Breast epithelium (tissue), 4 donors: ENCODE measurements around the gene AKR1B1. TPM values are rescaled to one million over a fixed set of nuclear protein-coding genes. Genes with fewer than 3 reads are reported as not detected.

Experiments used
- DNase-seq, 2 donors: peaks; one replicate each; pipeline ENCODE4 v3.0.0-alpha.2; 2019; ENCODE audit warnings: low spot score in 2 of 2
- H3K27ac ChIP-seq, 2 donors: fragments of 200-600 bp; sonication (generic) in 1 of 2; one replicate each; pipeline ENCODE4 v1.5.1; 2016 to 2019; ENCODE audit warnings: mild to moderate bottlenecking in 1 of 2
- H3K27me3 ChIP-seq, 2 donors: fragments of 200-600 bp; sonication (generic) in 1 of 2; one replicate each; pipeline versions ENCODE4 v1.5.1 to v1.6.0; 2017 to 2019; ENCODE audit warnings: control low read depth in 1 of 2, mild to moderate bottlenecking in 1 of 2
- H3K36me3 ChIP-seq: fragments of 200-600 bp; one replicate; pipeline ENCODE4 v1.5.1; 2019
- H3K4me1 ChIP-seq, 2 donors: fragments of 200-600 bp; sonication (generic); one replicate each; pipeline ENCODE4 v1.5.1; 2016 to 2019; ENCODE audit warnings: control low read depth in 1 of 2
- H3K4me3 ChIP-seq, 3 donors: fragments of 200-600 bp; sonication (generic); 1 replicate in 2 of 3; 2 replicates in 1 of 3; pipeline ENCODE4 v1.5.1; 2016 to 2019; ENCODE audit warnings: mild to moderate bottlenecking in 3 of 3, moderate library complexity in 2 of 3
- H3K9me3 ChIP-seq, 2 donors: fragments of 200-600 bp; sonication (generic) in 1 of 2; one replicate each; pipeline ENCODE4 v1.5.1; 2016 to 2019; ENCODE audit warnings: control low read depth in 1 of 2
- POLR2A ChIP-seq: fragments of 450-650 bp; IDR thresholded peaks from one replicate; pipeline ENCODE4 v1.6.1; 2016; ENCODE audit warnings: antibody characterized with exemption, mild to moderate bottlenecking, moderate library complexity
- POLR2AphosphoS5 ChIP-seq, 3 donors: sonication (generic); formaldehyde crosslinking; IDR thresholded peaks; one replicate each; pipeline ENCODE4 v1.6.1; 2017; ENCODE audit warnings: antibody characterized with exemption in 3 of 3
- intact Hi-C: fragments of 100-400 bp; cut with DNase I; formaldehyde crosslinking; loops from one replicate; pipeline ENCODE4 v1.15.1; 2023; ENCODE audit warnings: low total_unique reads
- total RNA-seq, 3 donors: library from RNA; depleted of rRNA; stranded (reverse); fragments of >200 nt; gene quantifications; one replicate each; pipeline ENCODE4 v1.1.0, GENCODE V29; 2016
- TF ChIP-seq, protein P1 (sequence below), 3 donors: fragments of 450-650 bp; IDR thresholded peaks; one replicate each; pipeline ENCODE4 v1.5.1; 2016 to 2017; ENCODE audit warnings: antibody characterized with exemption in 3 of 3, mild to moderate bottlenecking in 3 of 3, moderate library complexity in 3 of 3

The AKR1B1 gene
- total RNA-seq, 3 donors from 2014 or later, result 55.0 to 200 (median 57.4) TPM

- H3K36me3 ChIP-seq, result peaks cover 8% of the 10 kb centered on the region
Observed at GRCh38 chr7:134452419-134452838, 6.5 kb downstream of the AKR1B1 start.

DNA sequence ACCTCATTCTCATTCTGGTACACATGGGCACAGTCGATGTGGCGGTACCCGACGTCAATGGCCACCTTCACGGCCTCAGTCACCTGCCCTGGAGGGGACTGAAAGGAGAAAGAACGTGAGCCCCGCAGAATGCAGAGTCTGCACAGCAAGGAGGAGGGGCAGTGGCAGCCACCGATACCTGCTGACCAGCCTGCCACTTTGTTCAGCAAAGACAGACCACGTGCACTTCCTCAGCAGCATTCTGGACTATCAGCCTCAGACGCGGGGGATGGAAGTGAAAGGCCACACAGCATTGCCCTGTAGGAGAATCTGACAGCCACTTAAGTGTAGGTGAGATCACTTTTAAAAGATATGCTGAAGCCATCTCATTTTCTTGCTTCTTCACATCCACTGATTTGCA is 7.2 kb downstream of the AKR1B1 start:
- Histone ChIP-seq H3K27me3 (no peaks in the 10 kb centered on the region), H3K4me1 (no peaks in the 10 kb centered on the region), H3K9me3 (no peaks in the 10 kb centered on the region), H3K4me3 (no peak overlapping the region), H3K36me3 (peaks cover 8% of the 10 kb centered on the region), H3K27ac (no peak overlapping the region)
- DNase-seq, result no peak
- intact Hi-C loops, result no loop called here
- TF ChIP-seq, protein P1, sequence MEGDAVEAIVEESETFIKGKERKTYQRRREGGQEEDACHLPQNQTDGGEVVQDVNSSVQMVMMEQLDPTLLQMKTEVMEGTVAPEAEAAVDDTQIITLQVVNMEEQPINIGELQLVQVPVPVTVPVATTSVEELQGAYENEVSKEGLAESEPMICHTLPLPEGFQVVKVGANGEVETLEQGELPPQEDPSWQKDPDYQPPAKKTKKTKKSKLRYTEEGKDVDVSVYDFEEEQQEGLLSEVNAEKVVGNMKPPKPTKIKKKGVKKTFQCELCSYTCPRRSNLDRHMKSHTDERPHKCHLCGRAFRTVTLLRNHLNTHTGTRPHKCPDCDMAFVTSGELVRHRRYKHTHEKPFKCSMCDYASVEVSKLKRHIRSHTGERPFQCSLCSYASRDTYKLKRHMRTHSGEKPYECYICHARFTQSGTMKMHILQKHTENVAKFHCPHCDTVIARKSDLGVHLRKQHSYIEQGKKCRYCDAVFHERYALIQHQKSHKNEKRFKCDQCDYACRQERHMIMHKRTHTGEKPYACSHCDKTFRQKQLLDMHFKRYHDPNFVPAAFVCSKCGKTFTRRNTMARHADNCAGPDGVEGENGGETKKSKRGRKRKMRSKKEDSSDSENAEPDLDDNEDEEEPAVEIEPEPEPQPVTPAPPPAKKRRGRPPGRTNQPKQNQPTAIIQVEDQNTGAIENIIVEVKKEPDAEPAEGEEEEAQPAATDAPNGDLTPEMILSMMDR (IDR thresholded peaks at IDR 0.05), result no peak
- no peak for TF ChIP-seq POLR2A
- TF ChIP-seq POLR2AphosphoS5 (IDR thresholded peaks at IDR 0.05), result no peak

More at GRCh38 chr7:134452419-134452838, 6.5 kb downstream of the AKR1B1 start:
- Histone ChIP-seq H3K4me1 (no peaks in the 10 kb centered on the region), H3K4me3 (no peak overlapping the region), H3K9me3 (no peaks in the 10 kb centered on the region), H3K27ac (peak overlapping the region in 1 of 2 donors; percentile 26), H3K27me3 (no peaks in the 10 kb centered on the region)
- intact Hi-C loops, result no loop called here
- no peak for TF ChIP-seq POLR2A
- TF ChIP-seq, protein P1 (IDR thresholded peaks at IDR 0.05), result no peak
- TF ChIP-seq POLR2AphosphoS5 (IDR thresholded peaks at IDR 0.05), result no peak
- DNase-seq, result no peak

DNA sequence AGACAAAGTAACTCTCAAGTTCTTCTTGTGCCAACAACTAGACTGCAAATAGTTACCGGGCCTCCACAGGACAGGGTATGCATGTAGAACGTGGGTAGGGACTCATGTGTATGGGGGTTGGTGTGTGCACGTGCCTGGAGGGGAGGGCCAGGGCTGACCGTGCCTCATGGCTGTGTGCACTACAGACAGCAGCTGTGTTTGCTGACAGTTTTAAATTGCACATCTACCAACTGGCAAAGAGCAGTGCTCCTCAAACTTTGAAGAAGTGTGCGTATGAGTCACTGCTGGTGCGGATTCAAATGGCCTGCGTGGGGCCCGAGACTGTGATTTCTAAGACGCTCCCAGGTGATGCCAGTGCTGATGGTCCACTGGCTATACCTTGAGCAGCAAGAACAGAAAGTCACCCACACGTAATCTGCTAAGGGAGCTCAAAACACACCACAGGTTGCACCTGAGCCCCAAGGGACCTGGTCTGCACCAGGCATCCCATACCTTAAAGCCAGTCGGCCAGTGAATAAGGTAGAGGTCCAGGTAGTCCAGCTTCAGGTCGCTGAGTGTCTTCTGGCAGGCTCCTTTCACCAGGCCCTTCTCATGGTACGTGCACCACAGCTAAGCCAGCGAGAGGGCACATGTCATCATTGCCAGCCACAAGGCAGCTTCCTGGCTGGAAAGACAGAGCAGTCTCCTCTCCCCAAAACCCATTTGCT is 8.5 kb downstream of the AKR1B1 start:
- H3K9me3 ChIP-seq, result no peaks in the 10 kb centered on the region
- TF ChIP-seq, protein P1 (IDR thresholded peaks at IDR 0.05), result no peak
- TF ChIP-seq POLR2A (no peak), POLR2AphosphoS5 (IDR thresholded peaks at IDR 0.05) (no peak)
- no peaks in the 10 kb centered on the region for H3K4me1 ChIP-seq
- H3K27me3 ChIP-seq, result no peaks in the 10 kb centered on the region
- intact Hi-C loops, result no loop called here
- H3K27ac ChIP-seq, result no peak overlapping the region
- no peak for DNase-seq
- H3K4me3 ChIP-seq, result no peak overlapping the region
- peaks cover 8% of the 10 kb centered on the region for H3K36me3 ChIP-seq

GRCh38 chr7:134449680-134450079 is 9.2 kb downstream of the AKR1B1 start:
- Histone ChIP-seq H3K27me3 (no peaks in the 10 kb centered on the region), H3K27ac (no peak overlapping the region), H3K36me3 (peaks cover 8% of the 10 kb centered on the region), H3K4me1 (no peaks in the 10 kb centered on the region), H3K9me3 (no peaks in the 10 kb centered on the region), H3K4me3 (no peak overlapping the region)
- intact Hi-C loops, result no loop called here
- no peak for DNase-seq
- TF ChIP-seq POLR2A, result no peak
- no peak for TF ChIP-seq POLR2AphosphoS5 (IDR thresholded peaks at IDR 0.05)
- TF ChIP-seq, protein P1 (IDR thresholded peaks at IDR 0.05), result no peak

GRCh38 chr7:134448356-134449229 is 10.3 kb downstream of the AKR1B1 start:
- peaks cover 8% of the 10 kb centered on the region for H3K36me3 ChIP-seq
- DNase-seq, result no peak

More at GRCh38 chr7:134448356-134449229, 10.3 kb downstream of the AKR1B1 start:
- no peak overlapping the region for H3K27ac ChIP-seq
- TF ChIP-seq POLR2AphosphoS5 (IDR thresholded peaks at IDR 0.05) (no peak), POLR2A (no peak)
- TF ChIP-seq, protein P1 (IDR thresholded peaks at IDR 0.05), result no peak
- no peaks in the 10 kb centered on the region for H3K27me3 ChIP-seq
- no peaks in the 10 kb centered on the region for H3K9me3 ChIP-seq
- intact Hi-C loops, result no loop called here
- H3K4me1 ChIP-seq, result no peaks in the 10 kb centered on the region
- no peak overlapping the region for H3K4me3 ChIP-seq
